PFSK-1 (cell line): ENCODE results near the gene ATRAID.

Source experiments
- FOXP2 ChIP-seq: optimal IDR thresholded peaks from 2 replicates; pipeline ENCODE3; 2011; ENCODE audit warnings: borderline replicate concordance, control low read depth, inconsistent platforms; ENCODE audit not compliant: insufficient read depth; ENCODE audit errors: extremely low read length, extremely low read depth
- POLR2AphosphoS5 ChIP-seq: IDR thresholded peaks from 2 replicates; pipeline ENCODE4 v1.6.1; 2012; ENCODE audit warnings: low read depth, mild to moderate bottlenecking, control low read depth, low read length, moderate library complexity
- SIN3A ChIP-seq: IDR thresholded peaks from 2 replicates; pipeline ENCODE4 v1.6.1; 2012; ENCODE audit warnings: mild to moderate bottlenecking, low read length, moderate library complexity, borderline replicate concordance; ENCODE audit not compliant: insufficient read depth

GRCh38 chr2:27227501-27227900 lies 15.7 kb downstream of the ATRAID start:
- no peak for TF ChIP-seq SIN3A
- no peak for TF ChIP-seq POLR2AphosphoS5
- no peak for TF ChIP-seq FOXP2
